Neural cell (in vitro differentiated cells): ENCODE data around the gene INMT. TPM values are rescaled to one million over a fixed set of nuclear protein-coding genes. Genes with fewer than 3 reads are reported as not detected.

ENCODE experiments used
- H2AFZ ChIP-seq: fragments of 200-600, 300-800 bp; sonication (generic), shearing (Covaris generic); 2 replicates; pipeline ENCODE4 v1.6.0; 2014; ENCODE audit warnings: low read depth, mild to moderate bottlenecking, antibody characterized with exemption, low read length, moderate library complexity
- H3F3A ChIP-seq: fragments of 200-600 bp; shearing (Covaris generic); 2 replicates; pipeline ENCODE4 v1.6.1; 2016; ENCODE audit warnings: mild to moderate bottlenecking, moderate library complexity, mixed read lengths, antibody characterized with exemption, low read length; ENCODE audit not compliant: insufficient read depth, poor library complexity, severe bottlenecking
- H3K27ac ChIP-seq: fragments of 200-600, 300-800 bp; sonication (generic), shearing (Covaris generic); 2 replicates; pipeline ENCODE4 v1.5.1; 2014; ENCODE audit warnings: mild to moderate bottlenecking, low read length, moderate library complexity
- H3K27me3 ChIP-seq: fragments of 300-800, 200-600 bp; sonication (generic), shearing (Covaris generic); 2 replicates; pipeline ENCODE4 v1.6.0; 2014; ENCODE audit warnings: mild to moderate bottlenecking, low read depth, low read length, moderate library complexity; ENCODE audit not compliant: insufficient read depth
- H3K36me3 ChIP-seq: fragments of 300-800, 200-600 bp; sonication (generic), shearing (Covaris generic); 2 replicates; pipeline ENCODE4 v1.5.1; 2014; ENCODE audit warnings: mild to moderate bottlenecking, antibody characterized with exemption, low read length, moderate library complexity; ENCODE audit not compliant: insufficient read depth
- H3K4me2 ChIP-seq: fragments of 300-800, 200-600 bp; sonication (generic), shearing (Covaris generic); 2 replicates; pipeline ENCODE4 v1.6.0; 2014; ENCODE audit warnings: mild to moderate bottlenecking, low read length
- H3K4me3 ChIP-seq: fragments of 300-800, 200-600 bp; sonication (generic), shearing (Covaris generic); 2 replicates; pipeline ENCODE4 v1.5.1; 2014; ENCODE audit warnings: mild to moderate bottlenecking, low read length, moderate library complexity
- H3K79me2 ChIP-seq: fragments of 200-600 bp; shearing (Covaris generic); replicated peaks from 2 replicates; pipeline ENCODE4 v1.6.0; 2014; ENCODE audit warnings: mild to moderate bottlenecking, low read length, moderate library complexity; ENCODE audit not compliant: insufficient read depth
- H3K9ac ChIP-seq: fragments of 300-800, 200-600 bp; sonication (generic), shearing (Covaris generic); 2 replicates; pipeline ENCODE4 v1.6.1; 2016; ENCODE audit warnings: mild to moderate bottlenecking, low read length, mixed read lengths
- H3K9me2 ChIP-seq: fragments of 200-600 bp; shearing (Covaris generic); 2 replicates; pipeline ENCODE4 v1.6.1; 2016; ENCODE audit warnings: mild to moderate bottlenecking, low read length, mixed read lengths; ENCODE audit not compliant: insufficient read depth
- H3K9me3 ChIP-seq: fragments of 200-600, 300-800 bp; sonication (generic), shearing (Covaris generic); 2 replicates; pipeline ENCODE4 v1.6.1; 2016; ENCODE audit warnings: mild to moderate bottlenecking, mixed run types, low read length, moderate library complexity, mixed read lengths
- H4K20me1 ChIP-seq: fragments of 200-600 bp; shearing (Covaris generic); 2 replicates; pipeline ENCODE4 v1.6.1; 2016; ENCODE audit warnings: mild to moderate bottlenecking, mixed run types; ENCODE audit not compliant: insufficient read depth
- EP300 ChIP-seq: fragments of 450-650 bp; conservative IDR thresholded peaks from 2 replicates; pipeline ENCODE4 v1.6.1; 2014; ENCODE audit warnings: antibody characterized with exemption, mild to moderate bottlenecking, moderate library complexity; ENCODE audit not compliant: poor library complexity, severe bottlenecking
- EZH2 ChIP-seq: fragments of 200-600, 300-800 bp; shearing (Covaris generic), sonication (generic); IDR thresholded peaks from 2 replicates; pipeline ENCODE4 v1.6.1; 2014; ENCODE audit warnings: antibody characterized with exemption, low read length, borderline replicate concordance, mild to moderate bottlenecking; ENCODE audit not compliant: insufficient read depth, poor library complexity, severe bottlenecking
- MXI1 ChIP-seq: fragments of 450-650 bp; conservative IDR thresholded peaks from 2 replicates; pipeline ENCODE4 v1.6.1; 2014; ENCODE audit warnings: antibody characterized with exemption, mild to moderate bottlenecking; ENCODE audit not compliant: poor library complexity, severe bottlenecking
- POLR2AphosphoS5 ChIP-seq: IDR thresholded peaks from 2 replicates; pipeline ENCODE4 v1.6.1; 2012
- RAD21 ChIP-seq: fragments of 450-650 bp; conservative IDR thresholded peaks from 2 replicates; pipeline ENCODE4 v1.6.1; 2014; ENCODE audit warnings: antibody characterized with exemption, mild to moderate bottlenecking, moderate library complexity
- SMC3 ChIP-seq: fragments of 450-650 bp; conservative IDR thresholded peaks from 2 replicates; pipeline ENCODE4 v1.6.1; 2014; ENCODE audit warnings: antibody characterized with exemption, mild to moderate bottlenecking, moderate library complexity; ENCODE audit not compliant: poor library complexity
- TAF1 ChIP-seq: IDR thresholded peaks from 2 replicates; pipeline ENCODE4 v1.6.1; 2012; ENCODE audit warnings: low read depth
- polyA plus RNA-seq: library from polyadenylated mRNA; depleted of rRNA; stranded (reverse); fragments of >200 nt; gene quantifications from 2 replicates; pipeline ENCODE4 v1.2.3, GENCODE V29; 2014
- TF ChIP-seq, protein P1 (sequence below): fragments of 450-650 bp; IDR thresholded peaks from 2 replicates; pipeline ENCODE4 v1.5.1; 2014; ENCODE audit warnings: antibody characterized with exemption, mild to moderate bottlenecking, moderate library complexity; ENCODE audit not compliant: poor library complexity, severe bottlenecking
- TF ChIP-seq, protein P2 (sequence below): IDR thresholded peaks from 2 replicates; pipeline ENCODE4 v1.6.1; 2012; ENCODE audit warnings: borderline replicate concordance

Gene INMT
- polyA plus RNA-seq, 1 donor from 2014 or later, result 0.66 TPM

DNA sequence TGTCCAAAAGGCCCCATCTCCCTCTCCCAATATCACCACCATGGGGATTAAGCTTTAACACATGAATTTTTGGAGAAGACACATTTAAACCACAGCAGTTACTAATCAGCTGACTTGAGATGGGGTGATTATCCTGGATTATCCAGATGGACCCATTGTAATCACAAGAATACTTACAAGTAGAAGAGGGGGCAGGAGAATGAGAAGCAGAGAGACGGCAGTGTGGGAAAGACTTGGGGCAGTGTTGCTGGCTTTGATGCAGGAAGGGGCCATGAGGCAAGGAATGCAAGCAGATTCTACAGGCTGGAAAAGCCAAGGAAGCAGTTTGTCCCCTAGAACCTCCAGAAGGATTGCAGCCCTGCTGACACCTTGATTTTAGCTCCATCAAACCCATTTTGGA, 30.7 kb upstream of the INMT start:
- Histone ChIP-seq H3K9ac (no peak overlapping the region), H3K9me2 (no peaks in the 10 kb centered on the region), H3K36me3 (no peaks in the 10 kb centered on the region), H3K79me2 (no peaks in the 10 kb centered on the region), H3F3A (no peaks in the 10 kb centered on the region), H3K27ac (no peak overlapping the region), H3K4me3 (no peak overlapping the region), H3K27me3 (no peaks in the 10 kb centered on the region), H2AFZ (no peak overlapping the region), H3K9me3 (no peaks in the 10 kb centered on the region), H4K20me1 (no peaks in the 10 kb centered on the region), H3K4me2 (no peak overlapping the region)
- TF ChIP-seq EZH2, result no peak
- TF ChIP-seq, protein P1, sequence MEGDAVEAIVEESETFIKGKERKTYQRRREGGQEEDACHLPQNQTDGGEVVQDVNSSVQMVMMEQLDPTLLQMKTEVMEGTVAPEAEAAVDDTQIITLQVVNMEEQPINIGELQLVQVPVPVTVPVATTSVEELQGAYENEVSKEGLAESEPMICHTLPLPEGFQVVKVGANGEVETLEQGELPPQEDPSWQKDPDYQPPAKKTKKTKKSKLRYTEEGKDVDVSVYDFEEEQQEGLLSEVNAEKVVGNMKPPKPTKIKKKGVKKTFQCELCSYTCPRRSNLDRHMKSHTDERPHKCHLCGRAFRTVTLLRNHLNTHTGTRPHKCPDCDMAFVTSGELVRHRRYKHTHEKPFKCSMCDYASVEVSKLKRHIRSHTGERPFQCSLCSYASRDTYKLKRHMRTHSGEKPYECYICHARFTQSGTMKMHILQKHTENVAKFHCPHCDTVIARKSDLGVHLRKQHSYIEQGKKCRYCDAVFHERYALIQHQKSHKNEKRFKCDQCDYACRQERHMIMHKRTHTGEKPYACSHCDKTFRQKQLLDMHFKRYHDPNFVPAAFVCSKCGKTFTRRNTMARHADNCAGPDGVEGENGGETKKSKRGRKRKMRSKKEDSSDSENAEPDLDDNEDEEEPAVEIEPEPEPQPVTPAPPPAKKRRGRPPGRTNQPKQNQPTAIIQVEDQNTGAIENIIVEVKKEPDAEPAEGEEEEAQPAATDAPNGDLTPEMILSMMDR, result no peak
- no peak for TF ChIP-seq SMC3
- no peak for TF ChIP-seq TAF1
- no peak for TF ChIP-seq MXI1
- no peak for TF ChIP-seq POLR2AphosphoS5
- TF ChIP-seq, protein P2, sequence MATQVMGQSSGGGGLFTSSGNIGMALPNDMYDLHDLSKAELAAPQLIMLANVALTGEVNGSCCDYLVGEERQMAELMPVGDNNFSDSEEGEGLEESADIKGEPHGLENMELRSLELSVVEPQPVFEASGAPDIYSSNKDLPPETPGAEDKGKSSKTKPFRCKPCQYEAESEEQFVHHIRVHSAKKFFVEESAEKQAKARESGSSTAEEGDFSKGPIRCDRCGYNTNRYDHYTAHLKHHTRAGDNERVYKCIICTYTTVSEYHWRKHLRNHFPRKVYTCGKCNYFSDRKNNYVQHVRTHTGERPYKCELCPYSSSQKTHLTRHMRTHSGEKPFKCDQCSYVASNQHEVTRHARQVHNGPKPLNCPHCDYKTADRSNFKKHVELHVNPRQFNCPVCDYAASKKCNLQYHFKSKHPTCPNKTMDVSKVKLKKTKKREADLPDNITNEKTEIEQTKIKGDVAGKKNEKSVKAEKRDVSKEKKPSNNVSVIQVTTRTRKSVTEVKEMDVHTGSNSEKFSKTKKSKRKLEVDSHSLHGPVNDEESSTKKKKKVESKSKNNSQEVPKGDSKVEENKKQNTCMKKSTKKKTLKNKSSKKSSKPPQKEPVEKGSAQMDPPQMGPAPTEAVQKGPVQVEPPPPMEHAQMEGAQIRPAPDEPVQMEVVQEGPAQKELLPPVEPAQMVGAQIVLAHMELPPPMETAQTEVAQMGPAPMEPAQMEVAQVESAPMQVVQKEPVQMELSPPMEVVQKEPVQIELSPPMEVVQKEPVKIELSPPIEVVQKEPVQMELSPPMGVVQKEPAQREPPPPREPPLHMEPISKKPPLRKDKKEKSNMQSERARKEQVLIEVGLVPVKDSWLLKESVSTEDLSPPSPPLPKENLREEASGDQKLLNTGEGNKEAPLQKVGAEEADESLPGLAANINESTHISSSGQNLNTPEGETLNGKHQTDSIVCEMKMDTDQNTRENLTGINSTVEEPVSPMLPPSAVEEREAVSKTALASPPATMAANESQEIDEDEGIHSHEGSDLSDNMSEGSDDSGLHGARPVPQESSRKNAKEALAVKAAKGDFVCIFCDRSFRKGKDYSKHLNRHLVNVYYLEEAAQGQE, result no peak
- TF ChIP-seq RAD21, result no peak
- TF ChIP-seq EP300, result no peak

DNA sequence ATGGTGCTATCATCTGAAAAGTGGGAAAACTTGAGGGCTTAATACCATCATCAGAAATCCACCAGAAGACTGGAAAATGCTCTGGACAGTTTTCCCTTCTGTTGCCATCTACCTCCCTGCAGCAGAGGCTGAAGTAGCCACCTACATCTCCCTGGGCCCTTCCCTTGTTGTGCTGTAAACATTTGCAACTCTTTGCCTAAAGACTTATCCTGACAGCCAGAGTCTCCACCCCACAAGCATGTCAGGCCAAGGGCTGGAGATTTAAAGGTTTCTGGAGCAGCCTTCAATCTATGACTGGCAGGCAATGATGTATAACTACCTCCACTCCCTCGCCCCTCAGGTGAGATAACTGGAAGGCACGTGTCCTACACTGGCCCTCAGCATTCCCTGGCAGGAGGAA, 29.7 kb upstream of the INMT start:
- H3K27ac ChIP-seq, result no peak overlapping the region
- H4K20me1 ChIP-seq, result no peaks in the 10 kb centered on the region
- no peak overlapping the region for H3K4me3 ChIP-seq
- H3K36me3 ChIP-seq, result no peaks in the 10 kb centered on the region
- no peaks in the 10 kb centered on the region for H3F3A ChIP-seq
- TF ChIP-seq, protein P1, result no peak
- H3K27me3 ChIP-seq, result no peaks in the 10 kb centered on the region
- H3K9me2 ChIP-seq, result no peaks in the 10 kb centered on the region
- no peak overlapping the region for H3K9ac ChIP-seq
- no peak overlapping the region for H2AFZ ChIP-seq
- H3K9me3 ChIP-seq, result no peaks in the 10 kb centered on the region
- no peak overlapping the region for H3K4me2 ChIP-seq
- no peaks in the 10 kb centered on the region for H3K79me2 ChIP-seq
